Measurements from ENCODE around the gene RAB23.

RAB23 gene

DNA sequence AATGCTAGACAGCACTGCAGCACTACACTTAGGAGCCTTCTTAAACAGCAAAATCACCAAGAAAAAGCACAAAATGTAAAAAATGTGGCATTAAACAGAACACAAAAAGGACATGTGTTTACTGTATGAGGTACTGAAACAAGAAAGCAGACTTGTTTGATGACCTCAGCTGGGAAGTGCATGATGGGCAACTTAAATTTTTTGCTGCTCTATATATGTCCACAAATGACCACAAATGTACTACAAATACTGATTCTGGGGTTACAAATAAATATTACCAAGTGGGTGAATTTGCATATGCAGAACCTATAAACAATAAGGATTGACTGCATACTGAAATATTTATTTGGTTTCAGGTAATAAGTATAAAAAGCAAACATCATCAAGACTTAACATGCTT, 13.1 kb downstream of the RAB23 start:
- no peak for DNase-seq (ENCODE audit: low spot score)
- no peak for TF ChIP-seq CTCF (IDR thresholded peaks at IDR 0.05; ENCODE audit: borderline replicate concordance, control extremely low read depth, extremely low read depth, insufficient read depth, missing control alignments)
- in situ Hi-C loops (cut with MboI; ENCODE audit: low sequenced_read_pairs, unreplicated experiment) = no loop called here

DNA sequence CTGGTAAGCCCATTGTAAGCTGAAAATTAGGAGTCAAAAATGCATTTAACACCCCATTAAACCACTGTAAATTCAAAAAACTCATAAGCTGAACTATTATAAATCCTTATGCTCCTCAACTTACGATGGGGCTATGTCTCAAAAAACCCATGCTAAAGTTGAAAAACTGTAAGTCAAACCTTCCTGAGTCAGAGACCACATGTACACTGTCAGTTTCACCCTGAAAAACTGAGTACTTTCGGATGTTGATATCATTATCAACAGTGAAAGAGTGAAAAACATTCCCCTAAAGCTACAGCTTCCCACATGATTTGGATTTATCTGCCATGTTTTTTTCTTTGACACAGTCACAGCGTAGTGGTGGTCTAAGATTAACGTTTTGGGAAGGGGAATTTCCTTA, 14.2 kb downstream of the RAB23 start:
- DNase-seq (ENCODE audit: low spot score) = no peak
- in situ Hi-C loops (cut with MboI; ENCODE audit: low sequenced_read_pairs, unreplicated experiment) = no loop called here
- TF ChIP-seq CTCF (IDR thresholded peaks at IDR 0.05; ENCODE audit: borderline replicate concordance, control extremely low read depth, extremely low read depth, insufficient read depth, missing control alignments) = no peak

GRCh38 chr6:57207141-57207540, 15.0 kb downstream of the RAB23 start:
- no peak for DNase-seq (ENCODE audit: low spot score)
- TF ChIP-seq CTCF (IDR thresholded peaks at IDR 0.05; ENCODE audit: borderline replicate concordance, control extremely low read depth, extremely low read depth, insufficient read depth, missing control alignments) = no peak
- in situ Hi-C loops (cut with MboI; ENCODE audit: low sequenced_read_pairs, unreplicated experiment) = no loop called here

DNA sequence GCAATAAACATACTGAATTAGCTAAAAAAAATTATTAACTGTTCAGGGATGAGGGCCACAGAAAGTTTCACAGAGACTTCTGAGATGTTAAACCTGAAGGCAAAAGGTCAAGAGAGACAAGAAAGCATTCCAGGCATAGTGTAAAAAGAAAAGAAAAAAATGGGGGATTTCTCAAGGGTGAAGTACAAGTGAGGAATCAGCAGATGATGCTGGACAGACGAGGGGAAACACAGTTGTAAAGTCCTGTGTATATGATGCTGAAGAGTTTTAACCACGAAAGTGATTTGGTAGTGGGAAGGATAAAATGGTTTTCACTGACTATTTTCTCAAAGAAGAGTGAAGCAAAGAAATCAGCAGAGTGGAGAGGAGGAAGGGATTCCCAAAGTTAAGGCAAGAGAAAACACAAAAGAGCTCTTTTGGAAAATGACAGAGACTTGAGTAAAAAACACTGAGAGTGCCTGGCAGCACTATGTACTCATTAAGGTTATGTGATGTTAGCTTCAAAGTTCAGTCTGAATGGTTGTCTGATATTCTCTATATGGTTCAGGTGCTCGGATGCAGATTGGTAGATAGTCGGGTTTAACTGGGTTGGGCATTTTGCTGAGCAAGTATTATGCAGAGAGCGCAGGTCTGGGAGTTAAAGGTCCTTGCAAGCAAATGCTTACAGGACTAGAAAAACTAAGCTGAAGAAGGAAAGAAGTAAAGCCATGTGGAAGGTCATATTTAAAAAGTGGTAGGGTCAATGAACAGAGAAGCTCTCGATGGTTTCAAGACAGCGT, 16.4 kb downstream of the RAB23 start:
- no peak for TF ChIP-seq CTCF (IDR thresholded peaks at IDR 0.05; ENCODE audit: borderline replicate concordance, control extremely low read depth, extremely low read depth, insufficient read depth, missing control alignments)
- no peak for DNase-seq (ENCODE audit: low spot score)
- in situ Hi-C loops (cut with MboI; ENCODE audit: low sequenced_read_pairs, unreplicated experiment) = no loop called here

DNA sequence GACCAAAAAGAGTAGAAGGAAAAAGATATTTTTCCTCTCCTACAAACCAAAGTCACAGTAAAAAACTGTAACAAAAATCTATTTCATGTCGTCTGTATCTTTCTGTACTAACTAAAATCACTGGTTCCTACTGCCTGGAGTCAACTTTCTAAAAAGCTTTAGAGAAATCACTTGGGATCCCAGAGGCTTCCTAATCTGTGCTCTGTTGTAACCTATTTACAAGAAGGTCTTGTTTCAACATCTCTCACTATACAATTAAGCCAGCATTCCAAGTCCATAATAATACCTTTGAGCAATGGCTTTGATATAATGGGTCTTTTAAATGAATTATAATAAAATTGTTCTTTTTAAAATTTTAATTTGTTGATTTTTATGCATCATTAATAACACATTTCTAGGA, 20.4 kb downstream of the RAB23 start:
- in situ Hi-C loops (cut with MboI; ENCODE audit: low sequenced_read_pairs, unreplicated experiment) = no loop called here
- TF ChIP-seq CTCF (IDR thresholded peaks at IDR 0.05; ENCODE audit: borderline replicate concordance, control extremely low read depth, extremely low read depth, insufficient read depth, missing control alignments) = no peak
- no peak for DNase-seq (ENCODE audit: low spot score)

- no peak for DNase-seq (ENCODE audit: low spot score)
- in situ Hi-C loops (cut with MboI; ENCODE audit: low sequenced_read_pairs, unreplicated experiment) = loop anchor here (25.0 kb wide), 1 partner anchor 113 kb away; the partner anchor contains the start of gene PRIM2
- no peak for TF ChIP-seq CTCF (IDR thresholded peaks at IDR 0.05; ENCODE audit: borderline replicate concordance, control extremely low read depth, extremely low read depth, insufficient read depth, missing control alignments)
These were observed 23.0 kb downstream of the RAB23 start for GRCh38 chr6:57198926-57199636.
